Progenitor cell of endocrine pancreas (in vitro differentiated cells): ENCODE results near the gene CDH2. TPM values are rescaled to one million over a fixed set of nuclear protein-coding genes. Genes with fewer than 3 reads are reported as not detected.

ENCODE experiments used
- DNase-seq: peaks from one replicate; pipeline ENCODE4 v3.0.0; 2021; ENCODE audit warnings: low spot score; ENCODE audit not compliant: unreplicated experiment
- H3K27ac Mint-ChIP-seq: 2 replicates; pipeline ENCODE4 v1.8.0; 2021; ENCODE audit warnings: mild to moderate bottlenecking, moderate library complexity, mixed read lengths
- H3K27me3 Mint-ChIP-seq: 2 replicates; pipeline ENCODE4 v1.8.0; 2021; ENCODE audit warnings: mixed read lengths
- H3K36me3 Mint-ChIP-seq: 2 replicates; pipeline ENCODE4 v1.8.0; 2022; ENCODE audit warnings: mixed read lengths; ENCODE audit not compliant: insufficient read depth
- H3K4me1 Mint-ChIP-seq: 2 replicates; pipeline ENCODE4 v1.8.0; 2021; ENCODE audit warnings: low read depth, mixed read lengths
- H3K4me3 Mint-ChIP-seq: 2 replicates; pipeline ENCODE4 v1.8.0; 2021; ENCODE audit warnings: low read depth, mild to moderate bottlenecking, moderate library complexity, mixed read lengths
- H3K9me3 Mint-ChIP-seq: 2 replicates; pipeline ENCODE4 v1.8.0; 2021; ENCODE audit warnings: low read depth, mixed read lengths
- total RNA-seq: library from RNA; stranded (reverse); gene quantifications from 2 replicates; pipeline ENCODE4 v1.2.1, GENCODE V29; 2021
- TF ChIP-seq, protein P1 (sequence below): fragments of 200-600 bp; sonication (generic); IDR thresholded peaks from one replicate; pipeline ENCODE4 v1.5.0; 2021; ENCODE audit warnings: antibody characterized with exemption, mild to moderate bottlenecking; ENCODE audit not compliant: unreplicated experiment

CDH2 gene
- total RNA-seq, 1 donor from 2014 or later: 197 TPM

DNA sequence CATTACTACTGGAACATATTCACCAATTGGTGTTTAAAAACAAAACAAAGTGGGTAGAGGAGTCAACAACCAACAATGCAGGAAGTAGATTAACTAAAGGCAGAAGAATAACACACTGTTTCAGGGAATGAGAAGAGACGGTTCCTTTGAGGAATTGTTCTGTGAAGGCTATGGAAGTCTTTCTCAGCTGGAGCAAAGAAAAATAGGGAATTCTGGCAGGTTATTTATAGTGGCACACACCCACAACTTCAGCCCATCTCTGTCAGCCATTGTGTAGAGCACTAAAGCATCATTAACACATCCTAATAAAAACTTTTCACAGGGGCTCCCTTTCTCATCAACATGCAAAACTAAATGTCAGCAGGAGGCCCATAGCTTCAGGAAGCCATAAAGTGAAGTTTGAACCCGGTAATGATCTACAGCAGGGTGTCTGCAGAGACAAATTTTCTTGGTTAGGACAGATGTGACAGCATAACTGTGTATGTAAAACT is 113.6 kb downstream of the CDH2 start:
- no peak overlapping the region for H3K27ac Mint-ChIP-seq
- no peak for DNase-seq
- peaks cover 17% of the 10 kb centered on the region for H3K36me3 Mint-ChIP-seq
- no peak overlapping the region for H3K4me3 Mint-ChIP-seq
- H3K4me1 Mint-ChIP-seq: peaks cover 17% of the 10 kb centered on the region
- TF ChIP-seq, protein P1, sequence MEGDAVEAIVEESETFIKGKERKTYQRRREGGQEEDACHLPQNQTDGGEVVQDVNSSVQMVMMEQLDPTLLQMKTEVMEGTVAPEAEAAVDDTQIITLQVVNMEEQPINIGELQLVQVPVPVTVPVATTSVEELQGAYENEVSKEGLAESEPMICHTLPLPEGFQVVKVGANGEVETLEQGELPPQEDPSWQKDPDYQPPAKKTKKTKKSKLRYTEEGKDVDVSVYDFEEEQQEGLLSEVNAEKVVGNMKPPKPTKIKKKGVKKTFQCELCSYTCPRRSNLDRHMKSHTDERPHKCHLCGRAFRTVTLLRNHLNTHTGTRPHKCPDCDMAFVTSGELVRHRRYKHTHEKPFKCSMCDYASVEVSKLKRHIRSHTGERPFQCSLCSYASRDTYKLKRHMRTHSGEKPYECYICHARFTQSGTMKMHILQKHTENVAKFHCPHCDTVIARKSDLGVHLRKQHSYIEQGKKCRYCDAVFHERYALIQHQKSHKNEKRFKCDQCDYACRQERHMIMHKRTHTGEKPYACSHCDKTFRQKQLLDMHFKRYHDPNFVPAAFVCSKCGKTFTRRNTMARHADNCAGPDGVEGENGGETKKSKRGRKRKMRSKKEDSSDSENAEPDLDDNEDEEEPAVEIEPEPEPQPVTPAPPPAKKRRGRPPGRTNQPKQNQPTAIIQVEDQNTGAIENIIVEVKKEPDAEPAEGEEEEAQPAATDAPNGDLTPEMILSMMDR: no peak
- H3K27me3 Mint-ChIP-seq: no peaks in the 10 kb centered on the region
- H3K9me3 Mint-ChIP-seq: peaks cover 4% of the 10 kb centered on the region

DNA sequence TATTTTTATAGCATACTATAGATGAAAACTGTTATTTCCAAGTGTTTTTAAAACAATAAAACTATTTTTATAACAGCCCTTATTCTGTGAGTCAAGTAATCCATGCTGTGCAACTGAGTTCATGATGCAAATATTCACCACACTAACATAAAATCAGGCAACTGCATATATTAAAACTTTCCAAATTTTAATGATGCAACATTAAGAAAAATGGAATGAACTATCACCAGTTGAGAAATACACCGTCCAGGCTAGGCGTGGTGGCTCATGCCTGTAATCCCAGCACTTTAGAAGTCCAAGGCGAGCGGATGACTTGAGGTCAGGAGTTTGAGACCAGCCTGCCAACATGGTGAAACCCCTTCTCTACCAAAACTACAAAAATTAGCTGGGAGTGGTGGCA is 114.5 kb downstream of the CDH2 start:
- H3K36me3 Mint-ChIP-seq: peaks cover 15% of the 10 kb centered on the region
- peaks cover 12% of the 10 kb centered on the region for H3K4me1 Mint-ChIP-seq
- H3K27me3 Mint-ChIP-seq: no peaks in the 10 kb centered on the region
- H3K27ac Mint-ChIP-seq: no peak overlapping the region
- DNase-seq: no peak
- TF ChIP-seq, protein P1: no peak
- no peak overlapping the region for H3K4me3 Mint-ChIP-seq
- peaks cover 4% of the 10 kb centered on the region for H3K9me3 Mint-ChIP-seq

DNA sequence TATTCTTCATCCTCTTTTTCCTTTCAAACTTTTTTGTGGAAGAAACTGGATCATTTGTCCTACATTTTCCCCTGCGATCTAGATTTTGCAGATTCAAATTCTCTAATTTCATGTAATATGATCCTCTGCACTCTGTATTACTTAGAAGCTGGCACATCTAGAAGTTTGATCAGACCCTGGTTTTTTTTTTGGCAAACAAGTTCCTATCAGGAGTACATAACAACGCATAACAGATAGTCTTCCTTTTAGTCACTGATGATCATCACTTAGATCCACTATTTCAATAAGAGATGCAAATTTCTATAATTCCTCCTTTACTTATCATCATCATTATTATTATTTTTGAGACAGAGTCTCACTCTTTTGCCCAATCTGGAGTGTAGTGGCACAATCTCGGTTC is 117.1 kb downstream of the CDH2 start:
- DNase-seq: no peak
- no peaks in the 10 kb centered on the region for H3K27me3 Mint-ChIP-seq
- H3K4me3 Mint-ChIP-seq: no peak overlapping the region
- no peak overlapping the region for H3K27ac Mint-ChIP-seq
- H3K36me3 Mint-ChIP-seq: peaks cover 15% of the 10 kb centered on the region
- H3K9me3 Mint-ChIP-seq: no peaks in the 10 kb centered on the region
- peaks cover 6% of the 10 kb centered on the region for H3K4me1 Mint-ChIP-seq
- TF ChIP-seq, protein P1: no peak

DNA sequence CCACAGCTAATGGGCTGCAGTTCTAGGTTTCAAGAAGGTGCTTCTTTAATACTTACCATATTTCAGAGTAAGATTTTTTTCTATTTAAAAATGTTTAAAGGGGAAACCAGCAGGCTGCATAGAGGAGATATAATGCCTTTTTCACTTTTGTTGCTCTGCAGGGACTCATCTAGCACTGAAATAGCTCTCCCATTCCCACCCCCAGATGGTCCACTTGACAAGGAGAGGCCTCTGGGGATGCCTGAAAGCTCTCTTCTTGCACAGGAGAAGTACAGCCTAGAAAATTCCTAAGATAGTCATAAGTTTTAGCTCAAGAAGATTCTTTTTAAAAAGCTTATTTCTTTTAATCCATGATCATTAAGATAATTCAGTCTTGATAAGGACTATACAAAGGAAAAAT is 126.4 kb downstream of the CDH2 start:
- no peak for DNase-seq
- H3K9me3 Mint-ChIP-seq: no peaks in the 10 kb centered on the region
- TF ChIP-seq, protein P1: no peak
- no peak overlapping the region for H3K4me3 Mint-ChIP-seq
- peaks cover 4% of the 10 kb centered on the region for H3K36me3 Mint-ChIP-seq
- H3K27ac Mint-ChIP-seq: no peak overlapping the region
- H3K4me1 Mint-ChIP-seq: peaks cover 21% of the 10 kb centered on the region
- no peaks in the 10 kb centered on the region for H3K27me3 Mint-ChIP-seq

DNA sequence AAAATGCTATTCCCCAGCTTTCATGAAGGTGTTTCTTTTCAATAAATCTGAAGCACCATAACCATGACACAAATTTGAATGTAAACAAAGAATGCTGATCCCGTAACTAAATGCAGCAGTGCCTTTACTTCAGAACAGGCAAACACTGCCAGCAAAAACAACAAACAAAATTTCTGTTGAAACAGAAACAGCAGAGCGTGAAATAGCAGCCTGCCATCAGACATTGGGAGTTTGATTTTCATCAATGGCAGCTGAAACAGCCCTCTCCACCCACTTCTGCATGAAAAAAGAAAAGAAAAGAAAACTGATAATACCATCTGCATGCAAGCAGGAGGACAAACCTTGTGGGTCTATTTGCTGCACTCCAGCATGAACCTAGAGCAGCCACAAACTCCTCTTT is 128.3 kb downstream of the CDH2 start:
- H3K27ac Mint-ChIP-seq: no peak overlapping the region
- peaks cover 26% of the 10 kb centered on the region for H3K4me1 Mint-ChIP-seq
- H3K9me3 Mint-ChIP-seq: no peaks in the 10 kb centered on the region
- H3K27me3 Mint-ChIP-seq: no peaks in the 10 kb centered on the region
- TF ChIP-seq, protein P1: no peak
- no peak overlapping the region for H3K4me3 Mint-ChIP-seq
- DNase-seq: no peak
- H3K36me3 Mint-ChIP-seq: peaks cover 2% of the 10 kb centered on the region
